GM10266 (cell line): ENCODE data around the gene NOC3L.

Experiments
- DNase-seq: peaks from one replicate; pipeline ENCODE4 v3.0.0; 2012; ENCODE audit errors: extremely low spot score
- CTCF ChIP-seq: IDR thresholded peaks from 2 replicates; pipeline ENCODE4 v1.5.1; 2012; ENCODE audit warnings: mild to moderate bottlenecking, low read depth; ENCODE audit not compliant: control insufficient read depth, insufficient read depth; ENCODE audit errors: missing control alignments

The NOC3L gene

GRCh38 chr10:94344522-94345122 is 18.1 kb downstream of the NOC3L start:
- DNase-seq = peak; percentile 57

GRCh38 chr10:94343151-94343550 is 19.6 kb downstream of the NOC3L start:
- no peak for DNase-seq
- TF ChIP-seq CTCF = no peak

More at GRCh38 chr10:94344522-94345122, 18.1 kb downstream of the NOC3L start:
- no peak for TF ChIP-seq CTCF

GRCh38 chr10:94334857-94335256 is 27.9 kb downstream of the NOC3L start:
- no peak for TF ChIP-seq CTCF
- DNase-seq = no peak

GRCh38 chr10:94333051-94333450 is 29.7 kb downstream of the NOC3L start:
- no peak for TF ChIP-seq CTCF

GRCh38 chr10:94328613-94329012 is 34.1 kb downstream of the NOC3L start:
- TF ChIP-seq CTCF = no peak
- DNase-seq = no peak

More at GRCh38 chr10:94333051-94333450, 29.7 kb downstream of the NOC3L start:
- DNase-seq = no peak

GRCh38 chr10:94327649-94328048 is 35.1 kb downstream of the NOC3L start:
- no peak for TF ChIP-seq CTCF
- DNase-seq = no peak

- DNase-seq = no peak
- TF ChIP-seq CTCF = no peak
These were observed 38.0 kb downstream of the NOC3L start for GRCh38 chr10:94324609-94325233.
